ENCODE results near the gene DLGAP1.
"Not testable (repeated sequence)": the region's sequence is repeated elsewhere in the genome, so short reads cannot be mapped to it uniquely, and the experiment has no call there.

The DLGAP1 gene

DNA sequence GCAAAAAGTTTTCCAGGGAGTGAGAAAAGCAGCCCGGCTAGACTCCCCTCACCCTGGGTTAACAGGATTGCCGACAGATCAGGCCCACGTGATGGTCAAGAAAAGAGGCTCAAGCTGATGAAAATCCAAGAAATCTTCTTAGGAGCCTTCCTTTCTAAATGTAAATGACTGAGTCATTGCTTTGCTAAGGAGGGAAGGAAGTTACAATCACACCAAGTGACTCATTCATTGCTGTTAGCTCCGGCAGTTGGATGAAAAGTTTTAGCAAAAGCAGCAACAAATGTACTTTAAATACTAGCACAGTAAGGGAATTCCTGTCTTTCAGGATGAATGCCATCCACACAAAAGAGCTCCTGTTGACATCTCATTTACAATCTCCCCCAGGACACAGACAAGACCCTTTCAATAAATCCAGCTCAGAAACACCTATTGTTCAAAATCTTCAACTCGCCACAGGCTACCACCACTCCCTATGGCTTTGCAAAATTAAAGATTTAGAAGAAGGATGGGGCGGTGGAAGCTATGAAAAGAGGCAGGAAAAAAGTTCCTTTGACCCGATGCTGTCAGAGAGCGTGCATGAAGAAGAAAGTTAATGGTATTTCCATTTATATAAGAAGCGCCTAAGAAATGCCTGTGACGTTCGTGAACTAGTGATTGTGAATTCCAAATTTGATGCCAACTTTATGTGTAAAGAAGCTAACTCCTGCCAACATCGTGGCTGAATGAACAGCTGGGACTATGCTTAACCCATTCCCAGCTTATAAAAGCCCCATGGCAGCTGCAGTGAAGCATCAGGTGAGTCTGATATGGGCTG is 851.5 kb downstream of the DLGAP1 start:
- no peak for DNase-seq (ENCODE audit: low read depth)

DNA sequence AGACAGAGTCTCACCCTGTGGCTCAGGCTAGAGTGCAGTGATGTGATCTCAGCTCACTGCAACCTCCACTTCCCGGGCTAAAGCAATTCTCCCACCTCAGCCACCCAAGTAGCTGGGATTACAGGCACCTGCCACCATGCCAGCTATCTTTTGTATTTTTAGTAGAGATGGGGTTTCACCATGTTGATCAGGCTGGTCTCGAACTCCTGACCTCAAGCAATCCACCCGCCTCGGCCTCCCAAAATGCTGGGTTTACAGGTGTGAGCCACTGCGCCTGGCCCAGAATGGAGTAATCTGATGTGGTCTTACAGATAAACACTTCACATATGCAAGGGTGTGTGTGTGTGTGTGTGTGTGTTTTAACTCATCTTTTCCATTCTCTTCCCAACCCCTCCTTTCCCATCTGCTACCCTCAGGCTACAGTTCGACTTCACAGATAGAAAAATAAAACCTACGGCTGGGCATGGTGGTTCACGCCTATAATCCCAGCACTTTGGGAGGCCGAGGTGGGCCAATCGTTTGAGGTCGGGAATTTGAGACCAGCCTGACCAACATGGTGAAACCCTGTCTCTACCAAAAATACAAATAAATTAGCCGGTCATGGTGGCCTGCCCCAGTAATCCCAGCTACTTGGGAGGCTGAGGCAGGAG is 853.9 kb downstream of the DLGAP1 start:
- DNase-seq (ENCODE audit: low read depth), result not testable (repeated sequence)

DNA sequence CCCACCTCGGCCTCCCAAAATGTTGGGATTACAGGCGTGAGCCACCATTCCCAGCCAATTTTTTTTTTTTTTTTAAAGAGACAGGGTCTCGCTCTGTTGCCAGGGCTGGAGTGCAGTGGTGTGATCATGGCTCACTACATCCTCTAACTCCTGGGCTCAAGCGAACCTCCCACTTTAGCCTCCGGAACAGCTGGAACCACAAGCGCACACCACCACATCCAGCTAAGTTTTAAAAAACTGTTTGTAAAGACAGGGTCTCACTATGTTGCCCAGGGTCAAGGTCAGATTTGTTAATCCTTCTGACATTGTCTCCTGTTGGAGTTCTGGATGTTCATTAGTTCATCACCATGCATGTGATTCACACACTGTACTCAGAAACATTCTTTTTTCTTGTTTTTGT is 855.2 kb downstream of the DLGAP1 start:
- no peak for DNase-seq (ENCODE audit: low read depth)

DNA sequence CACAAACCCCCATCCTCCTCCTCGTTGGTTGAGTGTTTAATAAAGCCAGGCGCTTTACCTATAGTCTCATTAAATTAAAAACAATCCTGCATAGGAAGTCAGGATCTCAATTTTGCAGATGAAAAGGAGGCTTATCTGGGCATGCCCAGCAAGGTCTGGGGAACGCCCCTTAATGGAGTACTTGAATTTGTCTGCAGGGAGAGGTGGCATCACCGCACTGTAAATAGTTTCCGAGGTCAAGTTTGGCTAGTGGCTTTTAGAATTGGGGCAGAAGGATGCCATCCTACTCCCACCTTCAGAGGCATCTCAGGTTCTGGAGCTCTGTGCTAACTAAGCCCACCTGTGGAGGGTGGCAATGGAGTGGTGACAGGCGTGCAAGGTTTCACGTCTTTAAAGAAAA is 855.9 kb downstream of the DLGAP1 start:
- no peak for DNase-seq (ENCODE audit: low read depth)

DNA sequence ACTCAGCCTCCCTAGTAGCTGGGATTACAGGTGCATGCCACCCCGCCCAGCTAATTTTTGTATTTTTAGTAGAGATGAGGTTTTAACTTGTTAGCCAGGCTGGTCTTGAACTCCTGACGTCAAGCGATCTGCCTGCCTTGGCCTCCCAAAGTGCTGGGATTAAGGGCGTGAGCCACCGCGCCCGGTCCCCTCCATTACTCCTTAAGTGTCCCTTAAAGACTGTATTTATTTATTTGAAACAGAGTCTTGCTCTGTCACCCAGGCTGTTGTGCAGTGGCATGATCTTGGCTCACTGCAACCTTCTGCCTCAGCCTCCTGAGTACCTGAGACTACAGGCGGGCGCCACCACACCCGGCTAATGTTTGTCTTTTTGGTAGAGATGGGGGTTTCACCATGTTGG is 856.5 kb downstream of the DLGAP1 start:
- no peak for DNase-seq (ENCODE audit: low read depth)

DNA sequence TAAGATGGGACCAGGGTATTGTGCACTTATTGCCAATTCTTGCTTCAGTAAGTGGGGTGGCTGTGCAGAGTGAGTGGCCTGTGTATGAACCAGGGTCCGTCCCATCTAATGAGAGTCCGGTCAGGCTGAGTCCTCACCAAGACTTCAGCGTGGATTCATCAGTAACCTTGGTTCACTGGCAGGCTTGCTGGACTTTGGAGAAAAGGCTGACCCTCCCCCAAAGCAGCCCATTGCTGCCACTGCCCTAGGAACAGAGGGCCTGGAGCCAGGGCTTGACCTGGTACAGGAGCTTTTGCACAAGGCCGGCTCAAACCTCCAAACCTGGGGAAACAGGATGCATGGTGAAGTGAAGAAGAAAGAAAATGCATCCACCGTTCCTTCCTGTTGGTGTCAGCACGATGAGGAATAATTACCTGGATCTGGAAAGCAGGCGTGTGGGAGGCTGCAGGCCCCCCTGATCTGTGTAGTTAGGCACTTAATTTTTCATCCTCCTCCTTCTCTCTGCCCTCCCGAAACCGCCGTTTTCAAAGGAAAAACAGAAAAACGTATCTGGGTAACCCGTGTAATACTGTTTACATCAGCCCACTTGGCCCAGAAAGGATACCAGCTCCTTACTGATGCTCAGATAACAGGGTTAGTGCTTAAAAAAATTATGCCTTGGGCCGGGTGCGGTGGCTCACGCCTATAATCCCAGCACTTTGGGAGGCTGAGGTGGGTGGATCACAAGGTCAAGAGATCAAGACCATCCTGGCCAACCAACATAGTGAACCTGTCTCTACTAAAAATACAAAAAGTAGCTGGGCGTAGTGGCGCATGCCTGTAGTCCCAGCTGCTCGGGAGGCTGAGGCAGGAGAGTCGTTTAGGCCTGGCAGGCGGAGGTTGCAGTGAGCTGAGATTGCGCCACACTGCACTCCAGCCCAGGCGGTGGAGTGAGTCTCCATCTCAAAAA is 857.4 kb downstream of the DLGAP1 start:
- DNase-seq (ENCODE audit: low read depth), result no peak

DNA sequence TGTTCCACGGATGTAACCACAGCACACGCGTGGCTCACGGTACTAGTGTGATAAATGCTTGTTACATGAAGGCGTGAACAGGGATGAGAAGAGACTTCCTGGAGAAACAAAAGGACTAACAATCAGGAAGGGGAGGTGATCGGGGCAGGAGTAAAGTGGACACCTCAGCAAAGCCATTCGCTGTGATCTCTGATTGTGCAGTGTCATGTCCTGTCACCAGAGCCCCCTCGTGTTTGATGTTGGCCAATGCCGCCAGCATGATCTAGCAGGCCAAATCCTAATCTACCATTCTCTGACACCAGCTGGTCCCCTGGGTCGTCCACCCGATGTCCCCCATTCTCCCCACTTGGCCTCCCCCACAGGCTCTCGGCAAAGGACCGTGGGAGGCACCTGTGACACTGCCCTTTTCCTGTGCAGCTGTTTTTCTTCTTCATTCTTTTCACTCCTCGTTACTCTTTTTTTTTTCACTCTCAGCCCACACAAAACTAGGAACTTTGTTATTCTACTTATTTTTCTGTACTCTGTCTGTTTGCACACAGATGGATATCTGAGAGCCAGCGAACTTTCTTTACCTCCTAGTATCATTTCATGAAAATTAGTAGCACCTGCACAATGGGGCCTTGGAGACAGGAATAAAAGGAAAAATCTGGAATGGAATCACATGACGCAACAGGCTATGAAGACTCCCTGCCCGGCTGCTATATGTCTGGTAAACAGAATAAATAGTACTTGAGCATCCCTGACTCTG is 858.3 kb downstream of the DLGAP1 start:
- no peak for DNase-seq (ENCODE audit: low read depth)

DNA sequence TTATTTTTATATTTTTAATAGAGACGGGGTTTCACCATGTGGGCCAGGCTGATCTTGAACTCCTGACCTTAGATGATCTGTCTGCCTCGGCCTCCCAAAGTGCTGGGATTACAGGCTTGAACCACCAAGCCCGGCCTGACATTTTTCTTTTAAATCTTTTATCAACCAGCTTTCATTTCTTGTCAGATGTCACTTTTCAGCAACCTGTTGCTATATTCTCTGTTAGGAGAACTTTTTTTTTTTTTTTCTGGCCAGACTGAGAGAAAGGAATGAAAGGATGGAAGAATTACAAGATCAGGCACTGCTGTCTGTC is 858.8 kb downstream of the DLGAP1 start:
- no peak for DNase-seq (ENCODE audit: low read depth)

DNA sequence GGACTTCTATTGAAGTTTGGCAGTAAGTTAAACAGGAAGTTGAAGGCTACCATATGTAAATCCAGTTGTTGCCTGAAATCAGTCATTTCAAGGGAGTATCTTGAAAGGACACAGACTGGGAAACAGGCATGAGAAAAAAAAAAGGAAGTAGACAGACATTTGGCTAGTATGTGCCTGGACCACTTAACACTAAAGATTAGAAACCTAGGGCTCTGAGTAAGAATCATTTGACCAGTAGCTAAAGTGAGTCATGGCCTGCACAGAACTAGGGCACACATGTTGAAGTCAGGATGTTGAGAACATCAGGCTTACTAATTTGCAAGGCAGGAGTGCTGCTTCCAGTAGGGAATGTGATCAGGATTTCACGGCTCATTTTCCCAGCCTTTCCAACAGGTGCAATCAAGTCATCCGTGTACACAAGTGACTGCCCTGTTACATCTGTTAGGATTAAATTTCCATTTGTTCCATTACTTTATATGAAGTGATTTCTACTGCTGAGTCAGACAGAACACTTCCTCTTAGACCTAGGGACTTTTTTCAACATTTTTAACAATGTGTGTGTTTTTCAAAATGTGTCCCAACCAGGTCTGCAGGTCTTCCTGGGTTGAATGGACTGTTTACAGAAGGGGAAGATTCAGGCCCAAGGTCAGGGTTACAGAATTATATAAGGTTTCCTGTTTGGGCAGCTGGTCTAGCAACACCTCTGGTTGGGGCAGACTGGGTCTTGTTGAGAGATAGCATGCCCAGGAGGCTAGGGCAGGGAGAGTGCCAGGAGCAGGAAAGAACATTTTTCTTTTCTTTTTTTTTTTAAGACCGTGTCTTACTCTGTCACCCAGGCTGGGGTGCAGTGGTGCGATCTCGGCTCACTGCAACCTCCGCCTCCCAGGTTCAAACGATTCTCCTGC is 859.5 kb downstream of the DLGAP1 start:
- no peak for DNase-seq (ENCODE audit: low read depth)

DNA sequence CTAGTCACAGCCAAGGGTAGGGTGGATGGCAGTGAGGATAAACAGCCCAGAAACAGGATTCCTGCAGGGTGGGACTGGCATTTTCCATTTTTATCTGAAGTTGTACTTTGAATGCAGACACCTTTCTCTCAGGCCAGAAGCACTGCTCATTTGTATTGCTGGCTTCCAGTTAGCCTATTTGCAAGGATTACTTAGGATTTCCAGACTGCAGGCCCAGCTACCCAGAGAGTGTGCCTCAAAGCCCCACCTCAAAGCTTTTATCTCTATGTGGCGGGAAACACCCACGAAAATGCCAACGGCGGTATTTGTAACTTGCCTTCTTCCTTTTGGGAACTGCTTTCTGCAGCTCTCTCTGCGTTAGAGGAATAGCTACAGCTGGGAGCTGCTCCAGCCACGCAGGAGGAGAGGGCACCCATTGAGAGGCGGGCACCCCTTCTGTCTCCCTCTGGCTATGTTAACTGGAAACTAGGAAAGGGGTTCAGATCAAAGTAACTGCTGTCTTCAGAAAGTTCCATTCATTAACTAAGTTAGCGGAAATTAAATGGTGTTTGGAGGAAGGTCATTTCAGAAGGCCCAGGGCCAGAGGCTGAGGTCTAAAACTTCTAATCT is 860.2 kb downstream of the DLGAP1 start:
- DNase-seq (ENCODE audit: low read depth), result no peak

DNA sequence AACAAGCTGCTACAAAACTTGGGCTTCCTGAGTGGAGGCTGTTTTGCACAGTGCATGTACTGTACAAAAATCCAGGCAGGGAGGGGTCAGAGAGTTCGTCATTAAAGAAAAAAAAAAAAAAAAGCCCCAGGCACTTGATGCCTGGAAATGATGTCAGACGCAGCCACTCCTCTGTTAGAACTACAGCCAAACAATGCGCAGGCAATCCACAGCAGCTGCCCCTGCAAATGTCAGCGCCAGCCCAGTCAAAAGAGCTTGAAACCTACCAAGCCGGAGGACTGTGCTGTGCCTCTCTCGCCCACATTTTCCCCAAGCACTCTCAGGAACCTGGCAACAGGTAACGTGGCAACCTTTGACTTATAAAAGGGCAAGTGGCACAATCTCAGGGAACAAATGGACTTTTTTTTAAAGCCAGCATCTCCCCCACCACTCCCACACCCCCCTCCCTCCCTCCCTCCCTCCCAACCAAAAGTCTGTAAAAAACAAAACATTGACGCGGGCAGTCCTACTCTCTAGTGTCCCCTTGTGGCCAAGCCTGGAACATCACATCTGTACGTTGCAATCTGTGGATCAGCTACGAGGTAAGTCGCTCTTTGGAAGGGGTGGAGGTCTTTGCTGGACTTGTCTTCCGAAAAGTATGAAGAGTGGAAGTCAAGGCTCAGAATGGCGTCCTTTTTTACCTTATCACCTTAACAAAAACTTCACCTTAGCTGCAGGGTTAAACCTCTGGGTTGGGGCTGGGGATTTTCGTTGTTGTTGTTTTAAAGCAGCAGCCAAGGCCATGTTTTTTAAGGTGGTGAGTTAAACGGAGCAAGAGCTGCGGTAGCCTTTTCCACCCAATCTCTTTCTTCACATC is 861.0 kb downstream of the DLGAP1 start:
- peak; percentile 78 for DNase-seq (ENCODE audit: low read depth)

DNA sequence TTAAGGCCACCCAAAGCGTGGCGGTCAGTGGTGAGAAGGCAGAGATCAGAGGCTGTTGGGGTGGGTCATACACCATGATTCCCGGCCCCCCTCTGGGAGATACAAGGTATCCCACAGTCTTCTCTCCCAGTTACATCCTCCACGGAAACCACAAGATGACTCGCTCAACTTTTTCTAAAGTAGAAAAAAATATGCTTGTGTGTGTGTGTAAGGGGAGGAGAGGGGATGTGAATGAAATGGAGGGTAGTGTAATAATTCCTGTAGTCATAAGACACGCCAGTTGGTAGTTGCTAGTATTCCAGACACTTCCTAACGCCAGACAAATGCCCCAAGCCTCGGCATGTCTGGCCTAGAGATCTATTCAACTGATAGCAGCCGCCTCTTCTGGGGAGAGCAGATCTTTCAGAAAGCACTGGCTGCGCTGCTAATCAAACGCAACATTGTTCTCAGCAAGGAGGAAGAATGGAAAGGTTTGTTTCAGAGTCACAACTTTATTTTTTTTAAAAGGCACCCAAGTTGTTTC is 861.7 kb downstream of the DLGAP1 start:
- DNase-seq (ENCODE audit: low read depth), result no peak

DNA sequence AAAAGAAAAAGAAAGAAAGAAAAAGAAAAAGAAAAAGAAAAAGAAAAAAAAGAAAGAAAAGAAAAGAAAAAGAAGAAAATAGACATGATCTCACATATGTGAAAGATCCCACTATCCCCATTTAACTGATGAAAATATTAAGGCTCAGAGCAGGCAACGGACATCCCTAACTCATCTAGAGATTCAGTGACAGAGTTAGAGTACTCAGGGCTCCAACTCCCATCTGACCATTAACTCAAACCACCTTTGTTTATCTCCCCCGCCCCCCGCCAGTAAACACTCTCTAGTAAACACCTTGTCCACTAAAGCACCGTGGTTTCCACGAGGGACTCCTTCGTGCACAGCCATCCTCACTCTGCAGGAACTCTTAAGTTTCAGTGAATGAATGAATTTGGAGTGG is 862.2 kb downstream of the DLGAP1 start:
- DNase-seq (ENCODE audit: low read depth), result no peak

DNA sequence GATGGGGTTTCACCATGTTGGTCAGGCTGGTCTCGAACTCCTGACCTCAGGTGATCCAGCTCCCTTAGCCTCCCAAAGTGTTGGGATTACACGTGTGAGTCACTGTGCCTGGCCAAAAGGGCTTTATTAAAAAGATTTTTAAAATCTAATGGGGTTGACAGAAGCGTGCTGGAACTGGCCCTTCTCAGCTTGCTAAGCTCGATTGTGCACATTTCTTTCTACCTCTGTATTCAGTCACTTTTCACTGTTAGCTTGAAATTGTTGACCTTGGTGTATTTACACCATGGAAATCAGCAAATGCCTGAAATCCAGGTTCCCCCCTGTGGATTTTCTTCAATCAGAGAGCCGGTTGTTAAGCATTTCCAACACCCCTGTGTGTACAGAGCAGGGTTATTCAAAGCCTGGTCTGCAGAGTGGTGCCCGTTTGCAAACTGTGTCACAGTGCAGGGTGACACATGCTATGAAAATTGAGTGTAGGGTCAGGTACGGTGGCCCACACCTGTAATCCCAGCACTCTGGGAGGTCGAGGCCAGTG is 864.9 kb downstream of the DLGAP1 start:
- DNase-seq (ENCODE audit: low read depth), result no peak

DNA sequence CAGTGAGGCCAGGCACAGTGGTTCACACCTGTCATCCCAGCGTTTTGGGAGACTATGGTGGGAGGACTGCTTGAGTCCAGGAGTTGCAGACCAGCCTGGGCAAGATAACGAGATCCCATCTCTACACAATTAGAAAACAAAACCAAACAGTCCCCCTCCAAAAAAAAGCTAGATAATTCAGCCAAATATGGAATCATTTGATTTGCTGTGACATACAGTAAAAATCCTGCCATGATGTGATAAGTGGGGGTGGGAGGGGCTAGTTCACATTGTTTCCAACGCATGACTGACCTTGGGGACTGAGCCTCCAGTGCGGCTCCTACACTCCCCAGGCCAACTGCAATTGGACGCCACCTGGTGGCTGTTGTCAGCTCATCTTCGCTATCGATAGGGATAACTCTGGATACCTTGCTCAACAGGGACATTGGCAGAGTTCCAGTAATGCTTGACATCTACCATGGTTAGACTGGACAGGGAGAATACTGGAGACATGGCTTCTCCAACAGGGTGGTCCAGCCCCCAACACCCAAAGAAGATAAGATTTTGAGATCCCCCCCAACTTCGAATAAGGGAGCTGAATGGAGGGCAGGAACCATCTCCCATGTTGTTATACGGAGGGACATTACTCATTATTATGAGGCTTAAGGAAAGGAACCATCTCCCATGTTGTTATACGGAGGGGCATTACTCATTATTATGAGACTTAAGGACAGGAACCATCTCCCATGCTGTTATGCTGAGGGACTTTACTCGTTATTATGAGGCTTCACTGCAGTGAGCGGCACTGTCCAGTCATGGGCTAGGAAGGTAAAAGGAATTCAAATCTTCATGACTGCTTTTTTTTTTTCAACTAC is 869.2 kb downstream of the DLGAP1 start:
- peak; percentile 53 for DNase-seq (ENCODE audit: low read depth)

DNA sequence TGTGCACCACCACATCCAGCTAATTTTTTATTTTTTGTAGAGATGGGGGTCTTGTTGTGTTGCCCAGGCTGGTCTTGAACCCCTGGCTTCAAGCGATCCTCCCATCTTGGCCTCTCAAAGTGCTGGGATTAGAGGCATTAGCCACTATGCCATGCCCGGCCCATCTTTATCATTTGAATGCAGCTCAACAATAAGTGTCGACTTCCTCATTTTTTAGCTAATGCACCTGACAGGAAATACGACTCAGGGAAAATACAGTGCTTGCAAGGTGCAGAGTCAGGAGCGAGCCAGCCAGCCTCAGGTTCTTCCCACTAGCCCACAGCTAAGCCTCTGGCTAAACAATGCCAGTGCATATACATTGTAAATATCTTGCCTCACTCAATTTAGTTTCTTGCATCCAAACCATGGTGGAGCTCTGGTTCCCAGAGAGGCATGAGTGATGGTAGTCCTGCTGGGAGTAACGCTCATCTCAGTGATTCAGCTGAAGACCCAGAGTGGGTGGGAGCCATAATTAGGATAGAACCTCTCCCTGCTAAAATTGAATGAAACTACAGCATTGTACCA is 870.1 kb downstream of the DLGAP1 start:
- DNase-seq (ENCODE audit: low read depth), result no peak

DNA sequence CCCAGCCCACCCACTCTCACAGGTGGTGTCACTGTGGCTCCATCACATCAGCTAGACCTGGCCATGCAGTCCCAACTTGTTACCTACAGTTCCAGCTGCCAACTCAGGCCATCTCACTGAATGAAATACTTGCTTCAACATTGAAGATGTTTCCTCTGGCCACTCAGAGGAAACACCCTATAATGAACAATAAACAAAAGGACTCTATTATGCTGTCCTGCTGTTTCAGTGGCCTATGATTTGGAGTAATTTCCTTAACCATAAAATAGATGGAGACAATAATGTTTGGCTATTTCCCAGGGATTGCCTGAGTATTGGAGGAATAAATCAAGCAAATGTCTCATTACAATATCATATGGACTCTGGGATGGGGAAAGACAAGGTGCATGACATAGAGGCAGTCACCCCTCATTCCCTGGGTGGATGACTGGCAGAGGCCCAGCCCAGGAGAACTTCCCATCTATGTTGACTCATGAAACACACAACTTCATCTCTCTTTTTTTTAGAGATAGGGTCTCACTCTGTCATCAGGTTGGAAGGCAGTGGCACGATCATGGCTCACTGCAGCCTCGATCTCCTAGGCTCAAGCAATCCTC is 870.7 kb downstream of the DLGAP1 start:
- DNase-seq (ENCODE audit: low read depth), result no peak
